ENCODE data around the gene FAU. TPM values are rescaled to one million over a fixed set of nuclear protein-coding genes. Genes with fewer than 3 reads are reported as not detected.

The FAU gene
- total RNA-seq, 1 experiment from 2014 or later = 1,073 TPM

DNA sequence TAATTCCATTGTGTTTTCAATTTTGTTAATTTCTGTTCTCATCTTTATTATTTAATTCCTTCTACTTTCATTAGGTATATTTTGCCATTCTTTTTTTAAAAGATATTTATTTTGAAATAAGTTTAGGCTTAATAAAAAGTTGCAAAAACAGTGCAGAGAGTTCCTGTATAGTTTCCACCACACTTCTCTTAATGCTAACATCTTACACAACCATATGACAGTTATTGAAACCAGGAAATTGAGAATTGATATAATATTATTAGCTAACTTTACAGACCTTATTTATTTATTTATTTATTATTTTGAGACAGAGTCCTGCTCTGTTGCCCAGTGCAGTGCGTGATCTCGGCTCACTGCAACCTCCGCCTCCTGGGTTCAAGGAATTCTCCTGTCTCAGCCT lies 34.3 kb upstream of the FAU start:
- POLR2A ChIA-PET = no interaction called here
- Histone ChIP-seq H3K9me2 (ENCODE audit: insufficient read depth) (no peaks in the 10 kb centered on the region), H3K4me3 (replicated peaks in 1 of 2; ENCODE audit: low read depth in 1 of 2, low read length in 2 of 2) (no peak overlapping the region), H3K27me3 (ENCODE audit: insufficient read depth, low read length) (no peaks in the 10 kb centered on the region), H3K4me2 (ENCODE audit: low read length) (no peak overlapping the region), H3K36me3 (ENCODE audit: control insufficient read depth in 1 of 2, insufficient read depth in 2 of 2, low read length in 2 of 2) (no peaks in the 10 kb centered on the region), H3K27ac (ENCODE audit: low read depth, low read length) (no peak overlapping the region), H3K4me1 (ENCODE audit: control insufficient read depth in 1 of 2, insufficient read depth in 2 of 2, low read length in 2 of 2) (peaks cover 0 to 10% of the 10 kb centered on the region in 2 experiments; a peak in 3 of 4 replicates), H3K79me2 (ENCODE audit: insufficient read depth, low read length) (no peaks in the 10 kb centered on the region), H4K20me1 (ENCODE audit: insufficient read depth) (no peaks in the 10 kb centered on the region), H3K9me3 (ENCODE audit: control insufficient read depth in 1 of 2, insufficient read depth in 1 of 2, low read depth in 1 of 2, low read length in 2 of 2) (no peaks in the 10 kb centered on the region), H2AFZ (ENCODE audit: low read depth, low read length, poor library complexity, severe bottlenecking) (no peak overlapping the region), H3K9ac (ENCODE audit: low read length) (no peak overlapping the region)
- TF ChIP-seq CBX3 (IDR thresholded peaks at IDR 0.05; ENCODE audit: low read depth) = no peak
- TF ChIP-seq RAD21 (IDR thresholded peaks at IDR 0.05; ENCODE audit: low read depth) = no peak
- no peak for TF ChIP-seq TCF7L2 (IDR thresholded peaks at IDR 0.05; ENCODE audit: borderline replicate concordance, extremely low read depth, insufficient read depth, insufficient read length)
- no peak for TF ChIP-seq EZH2phosphoT487 (IDR thresholded peaks at IDR 0.05; ENCODE audit: borderline replicate concordance)
- no peak for TF ChIP-seq FOSL1 (IDR thresholded peaks at IDR 0.05; ENCODE audit: low read depth)
- TF ChIP-seq POLR2AphosphoS5 (IDR thresholded peaks at IDR 0.05; ENCODE audit: low read depth, low read length) = no peak
- no peak for TF ChIP-seq ELF1 (IDR thresholded peaks at IDR 0.05; ENCODE audit: borderline replicate concordance, low read depth)
- RAD21 ChIA-PET (ENCODE audit: low non-redundant PET in 1 of 2, low total read pairs in 2 of 2, uncharacterized antibody in 2 of 2, unreplicated experiment in 2 of 2) = no interaction called here
- CTCF ChIA-PET = no interaction called here
- no peak for DNase-seq (ENCODE audit: low read depth, low spot score)
- intact Hi-C loops (cut with micrococcal nuclease) = no loop called here
- BruUV-seq (replicated peaks) = no TSS peak
- no peak for ATAC-seq

DNA sequence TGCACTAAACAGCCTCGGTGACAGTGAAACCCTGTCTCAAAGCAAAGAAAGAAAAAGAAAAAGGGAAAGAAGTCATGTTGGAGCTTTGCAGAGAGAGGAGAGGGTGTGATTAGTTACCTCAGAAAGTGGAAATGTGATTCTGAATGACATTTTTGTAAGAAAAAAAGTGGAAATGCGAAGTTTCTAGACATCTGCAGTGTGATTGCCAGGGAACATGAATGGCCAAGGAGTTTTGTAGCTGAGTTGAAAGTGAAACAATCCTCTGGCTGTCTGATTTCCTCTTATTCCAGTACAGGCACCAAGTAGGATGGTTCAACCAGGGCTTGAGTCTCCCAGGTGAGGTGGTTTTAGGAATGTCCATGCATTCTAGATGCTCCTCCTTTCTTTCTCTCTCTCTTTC lies 30.2 kb upstream of the FAU start:
- Histone ChIP-seq H3K9ac (ENCODE audit: low read length) (no peak overlapping the region), H2AFZ (ENCODE audit: low read depth, low read length, poor library complexity, severe bottlenecking) (no peak overlapping the region), H3K9me2 (ENCODE audit: insufficient read depth) (no peaks in the 10 kb centered on the region), H3K27me3 (ENCODE audit: insufficient read depth, low read length) (no peaks in the 10 kb centered on the region), H3K79me2 (ENCODE audit: insufficient read depth, low read length) (no peaks in the 10 kb centered on the region), H3K4me1 (ENCODE audit: control insufficient read depth in 1 of 2, insufficient read depth in 2 of 2, low read length in 2 of 2) (peaks cover 15 to 29% of the 10 kb centered on the region in 2 experiments), H3K4me3 (replicated peaks in 1 of 2; ENCODE audit: low read depth in 1 of 2, low read length in 2 of 2) (no peak overlapping the region), H4K20me1 (ENCODE audit: insufficient read depth) (no peaks in the 10 kb centered on the region), H3K36me3 (ENCODE audit: control insufficient read depth in 1 of 2, insufficient read depth in 2 of 2, low read length in 2 of 2) (no peaks in the 10 kb centered on the region), H3K27ac (ENCODE audit: low read depth, low read length) (no peak overlapping the region), H3K9me3 (ENCODE audit: control insufficient read depth in 1 of 2, insufficient read depth in 1 of 2, low read depth in 1 of 2, low read length in 2 of 2) (peaks cover 0 to 4% of the 10 kb centered on the region in 2 experiments; a peak in 1 of 4 replicates), H3K4me2 (ENCODE audit: low read length) (no peak overlapping the region)
- BruUV-seq (replicated peaks) = no TSS peak
- intact Hi-C loops (cut with micrococcal nuclease) = no loop called here
- CTCF ChIA-PET = interaction anchor here (0.7 kb wide), 1 partner anchor 40 kb away, joined by 3 read pairs; the partner anchor contains the start of gene TM7SF2
- RAD21 ChIA-PET (ENCODE audit: low non-redundant PET in 1 of 2, low total read pairs in 2 of 2, uncharacterized antibody in 2 of 2, unreplicated experiment in 2 of 2) = no interaction called here
- POLR2A ChIA-PET = no interaction called here
- DNase-seq (ENCODE audit: low read depth, low spot score) (no peak), ATAC-seq (no peak)
- TF ChIP-seq EZH2 (IDR thresholded peaks at IDR 0.05) (no peak), RAD21 (IDR thresholded peaks at IDR 0.05; ENCODE audit: low read depth) (no peak), CBX3 (IDR thresholded peaks at IDR 0.05; ENCODE audit: low read depth) (no peak), REST (IDR thresholded peaks at IDR 0.05; ENCODE audit: low read depth) (no peak), ELF1 (IDR thresholded peaks at IDR 0.05; ENCODE audit: borderline replicate concordance, low read depth) (no peak), ZFX (IDR thresholded peaks at IDR 0.05) (no peak), SP1 (IDR thresholded peaks at IDR 0.05; ENCODE audit: low read depth) (no peak), SRF (IDR thresholded peaks at IDR 0.05; ENCODE audit: low read depth) (no peak), EZH2phosphoT487 (IDR thresholded peaks at IDR 0.05; ENCODE audit: borderline replicate concordance) (no peak), YY1 (IDR thresholded peaks at IDR 0.05; ENCODE audit: extremely low read depth, insufficient replicate concordance, low read depth, low read length) (no peak), POLR2AphosphoS5 (IDR thresholded peaks at IDR 0.05; ENCODE audit: low read depth, low read length) (no peak), JUND (IDR thresholded peaks at IDR 0.05) (no peak), SIN3A (IDR thresholded peaks at IDR 0.05; ENCODE audit: low read depth) (no peak), CEBPB (IDR thresholded peaks at IDR 0.05; ENCODE audit: low read depth) (no peak)
- TF ChIP-seq, protein P1, sequence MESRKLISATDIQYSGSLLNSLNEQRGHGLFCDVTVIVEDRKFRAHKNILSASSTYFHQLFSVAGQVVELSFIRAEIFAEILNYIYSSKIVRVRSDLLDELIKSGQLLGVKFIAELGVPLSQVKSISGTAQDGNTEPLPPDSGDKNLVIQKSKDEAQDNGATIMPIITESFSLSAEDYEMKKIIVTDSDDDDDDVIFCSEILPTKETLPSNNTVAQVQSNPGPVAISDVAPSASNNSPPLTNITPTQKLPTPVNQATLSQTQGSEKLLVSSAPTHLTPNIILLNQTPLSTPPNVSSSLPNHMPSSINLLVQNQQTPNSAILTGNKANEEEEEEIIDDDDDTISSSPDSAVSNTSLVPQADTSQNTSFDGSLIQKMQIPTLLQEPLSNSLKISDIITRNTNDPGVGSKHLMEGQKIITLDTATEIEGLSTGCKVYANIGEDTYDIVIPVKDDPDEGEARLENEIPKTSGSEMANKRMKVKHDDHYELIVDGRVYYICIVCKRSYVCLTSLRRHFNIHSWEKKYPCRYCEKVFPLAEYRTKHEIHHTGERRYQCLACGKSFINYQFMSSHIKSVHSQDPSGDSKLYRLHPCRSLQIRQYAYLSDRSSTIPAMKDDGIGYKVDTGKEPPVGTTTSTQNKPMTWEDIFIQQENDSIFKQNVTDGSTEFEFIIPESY (IDR thresholded peaks at IDR 0.05; ENCODE audit: extremely low read depth, insufficient replicate concordance, low read length) = no peak

Measured in HCT116 (cell line).